WTC11 (cell line): ENCODE measurements around the gene ANKK1. TPM values are rescaled to one million over a fixed set of nuclear protein-coding genes. Genes with fewer than 3 reads are reported as not detected.

Experiments
- ATAC-seq: fragments of 200-7000 bp; cut with Tn5 transposase; 2 replicates; pipeline ENCODE4 v1.10.0; 2021; ENCODE audit warnings: mild to moderate bottlenecking, moderate library complexity
- CTCF ChIA-PET: fragments of 300-600 bp; sonication (Branson Sonifier 250); formaldehyde crosslinking; loops from one replicate; lab custom pipeline; 2021; ENCODE audit warnings: antibody characterized with exemption; lab: Charles Lee
- POLR2A ChIA-PET: fragments of 350-600 bp; sonication (Branson Sonifier 250); formaldehyde crosslinking; loops from one replicate; lab custom pipeline; 2021; ENCODE audit warnings: antibody characterized with exemption; lab: Charles Lee
- DNase-seq: peaks from one replicate; pipeline ENCODE4 v3.0.0; 2021; ENCODE audit warnings: low spot score
- H3K27ac Mint-ChIP-seq: 2 replicates; pipeline ENCODE4 v1.8.0; 2021; ENCODE audit warnings: mixed read lengths
- H3K27me3 Mint-ChIP-seq: 2 replicates; pipeline ENCODE4 v1.8.0; 2021; ENCODE audit warnings: low read depth, mild to moderate bottlenecking, moderate library complexity, mixed read lengths
- H3K36me3 Mint-ChIP-seq: 2 replicates; pipeline ENCODE4 v1.8.0; 2021; ENCODE audit warnings: mixed read lengths
- H3K4me1 Mint-ChIP-seq: 2 replicates; pipeline ENCODE4 v1.8.0; 2022; ENCODE audit warnings: mixed read lengths
- H3K4me3 Mint-ChIP-seq: 2 replicates; pipeline ENCODE4 v1.8.0; 2021; ENCODE audit warnings: mild to moderate bottlenecking, moderate library complexity, mixed read lengths
- H3K9me3 Mint-ChIP-seq: 2 replicates; pipeline ENCODE4 v1.8.0; 2021; ENCODE audit warnings: mixed read lengths
- ATF1 ChIP-seq: sonication (generic); formaldehyde crosslinking; IDR thresholded peaks from 2 replicates; pipeline ENCODE4 v1.8.1; 2023; ENCODE audit warnings: mild to moderate bottlenecking, moderate library complexity, missing genetic modification reagents
- ATF6 ChIP-seq: sonication (generic); formaldehyde crosslinking; IDR thresholded peaks from 2 replicates; pipeline ENCODE4 v1.8.1; 2023; ENCODE audit warnings: mild to moderate bottlenecking, missing genetic modification reagents
- CBFB ChIP-seq: sonication (generic); formaldehyde crosslinking; IDR thresholded peaks from 2 replicates; pipeline ENCODE4 v1.8.1; 2022; ENCODE audit warnings: mild to moderate bottlenecking, low read depth, missing genetic modification reagents
- CDX4 ChIP-seq: fragments of 250-450 bp; sonication (Bioruptor Pico); IDR thresholded peaks from 2 replicates; pipeline ENCODE4 v1.9.0; 2021; ENCODE audit warnings: moderate library complexity, mild to moderate bottlenecking, inconsistent platforms, borderline replicate concordance
- CTCF ChIP-seq: fragments of 200-600 bp; IDR thresholded peaks from 2 replicates; pipeline ENCODE4 v1.8.0; 2022; ENCODE audit warnings: antibody characterized with exemption
- E2F4 ChIP-seq: sonication (generic); formaldehyde crosslinking; IDR thresholded peaks from 2 replicates; pipeline ENCODE4 v1.8.1; 2022; ENCODE audit warnings: low read depth, mild to moderate bottlenecking, moderate library complexity, missing genetic modification reagents, borderline replicate concordance
- E2F5 ChIP-seq: sonication (generic); formaldehyde crosslinking; IDR thresholded peaks from 2 replicates; pipeline ENCODE4 v1.8.1; 2022; ENCODE audit warnings: mild to moderate bottlenecking, moderate library complexity, missing genetic modification reagents
- ETV6 ChIP-seq: sonication (generic); formaldehyde crosslinking; IDR thresholded peaks from 2 replicates; pipeline ENCODE4 v1.8.1; 2022; ENCODE audit warnings: mild to moderate bottlenecking, missing genetic modification reagents
- JUN ChIP-seq: sonication (generic); formaldehyde crosslinking; IDR thresholded peaks from 2 replicates; pipeline ENCODE4 v1.8.0; 2023; ENCODE audit warnings: mild to moderate bottlenecking, missing genetic modification reagents
- NFE2L1 ChIP-seq: sonication (generic); formaldehyde crosslinking; IDR thresholded peaks from 2 replicates; pipeline ENCODE4 v1.8.1; 2023; ENCODE audit warnings: missing genetic modification reagents
- NR3C1 ChIP-seq: sonication (generic); formaldehyde crosslinking; conservative IDR thresholded peaks from 2 replicates; pipeline ENCODE4 v1.8.1; 2023; ENCODE audit warnings: low read depth, mild to moderate bottlenecking, missing genetic modification reagents
- TCF7 ChIP-seq: sonication (generic); formaldehyde crosslinking; IDR thresholded peaks from 2 replicates; pipeline ENCODE4 v1.8.0; 2022; ENCODE audit warnings: mild to moderate bottlenecking, low read depth, missing genetic modification reagents, moderate library complexity
- TP53 ChIP-seq: sonication (generic); formaldehyde crosslinking; IDR thresholded peaks from 2 replicates; pipeline ENCODE4 v1.8.1; 2023; ENCODE audit warnings: mild to moderate bottlenecking, missing genetic modification reagents
- USF2 ChIP-seq: sonication (generic); formaldehyde crosslinking; IDR thresholded peaks from 2 replicates; pipeline ENCODE4 v1.8.1; 2023; ENCODE audit warnings: mild to moderate bottlenecking, missing genetic modification reagents, moderate library complexity
- ZNF425 ChIP-seq: fragments of 250-450 bp; sonication (Bioruptor Pico); conservative IDR thresholded peaks from 2 replicates; pipeline ENCODE4 v1.9.0; 2021; ENCODE audit warnings: mild to moderate bottlenecking
- ZSCAN18 ChIP-seq: fragments of 250-450 bp; sonication (Bioruptor Pico); IDR thresholded peaks from 2 replicates; pipeline ENCODE4 v2.1.2; 2022; ENCODE audit warnings: mild to moderate bottlenecking, moderate library complexity
- total RNA-seq: library from RNA; stranded (reverse); gene quantifications from 3 replicates; pipeline ENCODE4 v1.2.3, GENCODE V29; 2021

Gene ANKK1
- total RNA-seq, 1 experiment from 2014 or later = 0.15 TPM

- no peak overlapping the region for H3K4me3 Mint-ChIP-seq
- ChIA-PET POLR2A (no interaction called here), CTCF (interaction anchor here (1.1 kb wide), 1 partner anchor 47 kb away, joined by 3 read pairs; the partner anchor contains the start of gene ANKK1)
- peaks cover 12% of the 10 kb centered on the region for H3K36me3 Mint-ChIP-seq
- TF ChIP-seq ATF6 (CRISPR knock-in tag) (no peak), JUN (no peak), NFE2L1 (CRISPR knock-in tag) (no peak), TP53 (CRISPR knock-in tag) (no peak), ZNF425 (CRISPR knock-in tag) (no peak), CDX4 (CRISPR knock-in tag) (no peak), TCF7 (CRISPR knock-in tag) (no peak), E2F4 (CRISPR knock-in tag) (no peak), CBFB (CRISPR knock-in tag) (no peak)
- no peak for ATAC-seq
- H3K27me3 Mint-ChIP-seq = no peaks in the 10 kb centered on the region
- H3K9me3 Mint-ChIP-seq = no peaks in the 10 kb centered on the region
- no peak overlapping the region for H3K27ac Mint-ChIP-seq
- DNase-seq = no peak
- H3K4me1 Mint-ChIP-seq = no peaks in the 10 kb centered on the region
Measured at GRCh38 chr11:113339929-113340589, 47.5 kb upstream of the ANKK1 start.

- Mint-ChIP-seq H3K4me3 (no peak overlapping the region), H3K27me3 (no peaks in the 10 kb centered on the region), H3K4me1 (no peaks in the 10 kb centered on the region), H3K9me3 (no peaks in the 10 kb centered on the region), H3K27ac (no peak overlapping the region), H3K36me3 (peaks cover 12% of the 10 kb centered on the region)
- ChIA-PET CTCF (no interaction called here), POLR2A (no interaction called here)
- ATAC-seq (no peak), DNase-seq (no peak)
- TF ChIP-seq E2F5 = no peak
- no peak for TF ChIP-seq JUN
- TF ChIP-seq ZSCAN18 (CRISPR knock-in tag) = no peak
- TF ChIP-seq CTCF = no peak
- TF ChIP-seq USF2 = no peak
- TF ChIP-seq ATF1 (CRISPR knock-in tag) = no peak
- TF ChIP-seq NR3C1 (CRISPR knock-in tag) = no peak
- no peak for TF ChIP-seq ETV6
Measured at GRCh38 chr11:113341388-113342165, 46.0 kb upstream of the ANKK1 start.
